PC-9 (cell line): ENCODE measurements around the gene PRPF40A. TPM values are rescaled to one million over a fixed set of nuclear protein-coding genes. Genes with fewer than 3 reads are reported as not detected.
"Not testable (repeated sequence)": the region's sequence is repeated elsewhere in the genome, so short reads cannot be mapped to it uniquely, and the experiment has no call there.

Experiments used
- BruUV-seq: library from RNA; stranded (reverse); fragments of 400-500 nt; replicated peaks from 2 replicates; lab custom pipeline; 2021; lab: Mats Ljungman, UMichigan
- CTCF ChIA-PET: fragments of 300-600 bp; sonication (Branson Sonifier 250); formaldehyde crosslinking; loops from one replicate; lab custom pipeline; 2022; ENCODE audit warnings: antibody characterized with exemption; lab: Charles Lee
- POLR2A ChIA-PET: fragments of 300-600 bp; sonication (Branson Sonifier 250); formaldehyde crosslinking; loops from one replicate; lab custom pipeline; 2022; ENCODE audit warnings: antibody characterized with exemption; ENCODE audit not compliant: unreplicated experiment; lab: Charles Lee
- DNase-seq, 2 experiments: peaks; one replicate each; pipeline versions ENCODE4 v3.0.0 to v3.0.0-alpha.2; 2015 to 2022; ENCODE audit warnings: mixed read lengths in 1 of 2
- H2AFZ ChIP-seq: fragments of 200-600 bp; sonication (generic); 2 replicates; pipeline ENCODE4 v1.8.1; 2017; ENCODE audit warnings: antibody characterized with exemption
- H3F3A ChIP-seq: fragments of 200-600 bp; sonication (generic); 2 replicates; pipeline ENCODE4 v1.8.1; 2017; ENCODE audit warnings: antibody characterized with exemption, mild to moderate bottlenecking, low read depth; ENCODE audit not compliant: insufficient read depth
- H3K27ac ChIP-seq: fragments of 200-600 bp; sonication (generic); 2 replicates; pipeline ENCODE4 v1.6.1; 2016; ENCODE audit warnings: mixed run types
- H3K27me3 ChIP-seq: fragments of 200-600 bp; sonication (generic); 2 replicates; pipeline ENCODE4 v1.6.1; 2016; ENCODE audit warnings: low read depth, mixed run types; ENCODE audit not compliant: insufficient read depth
- H3K36me3 ChIP-seq: fragments of 200-600 bp; sonication (generic); 2 replicates; pipeline ENCODE4 v1.6.1; 2016; ENCODE audit warnings: low read depth, mixed run types
- H3K4me1 ChIP-seq: fragments of 200-600 bp; sonication (generic); replicated peaks from 2 replicates; pipeline ENCODE4 v1.6.1; 2016; ENCODE audit warnings: mixed run types; ENCODE audit not compliant: insufficient read depth
- H3K4me2 ChIP-seq: fragments of 200-600 bp; sonication (generic); 2 replicates; pipeline ENCODE4 v1.6.1; 2017; ENCODE audit warnings: mixed run types
- H3K4me3 ChIP-seq: fragments of 200-600 bp; sonication (generic); 2 replicates; pipeline ENCODE4 v1.6.1; 2016; ENCODE audit warnings: mixed run types
- H3K79me2 ChIP-seq: fragments of 200-600 bp; sonication (generic); 2 replicates; pipeline ENCODE4 v1.6.1; 2017; ENCODE audit warnings: low read depth, mixed run types
- H3K9me2 ChIP-seq: fragments of 200-600 bp; sonication (generic); 2 replicates; pipeline ENCODE4 v1.8.1; 2017; ENCODE audit warnings: mild to moderate bottlenecking; ENCODE audit not compliant: insufficient read depth
- H3K9me3 ChIP-seq: fragments of 200-600 bp; sonication (generic); 2 replicates; pipeline ENCODE4 v1.8.1; 2016; ENCODE audit warnings: low read depth; ENCODE audit not compliant: insufficient read depth
- H4K20me1 ChIP-seq: fragments of 200-600 bp; sonication (generic); 2 replicates; pipeline ENCODE4 v1.8.1; 2017; ENCODE audit not compliant: insufficient read depth
- CTCF ChIP-seq: fragments of 200-600 bp; sonication (generic); conservative IDR thresholded peaks from 2 replicates; pipeline ENCODE4 v1.6.1; 2017; ENCODE audit warnings: mixed run types, antibody characterized with exemption, mild to moderate bottlenecking, moderate library complexity
- EZH2 ChIP-seq: fragments of 200-600 bp; sonication (generic); IDR thresholded peaks from 2 replicates; pipeline ENCODE4 v1.8.0; 2017; ENCODE audit warnings: antibody characterized with exemption, low read depth
- intact Hi-C: fragments of 100-400 bp; cut with micrococcal nuclease; formaldehyde crosslinking; loops from one replicate; pipeline ENCODE4 v1.10.0; 2022; ENCODE audit not compliant: unreplicated experiment
- total RNA-seq: library from RNA; stranded (reverse); gene quantifications from 2 replicates; pipeline ENCODE4 v1.2.3, GENCODE V29; 2021

PRPF40A gene
- total RNA-seq, 1 experiment from 2014 or later, result 94.1 TPM

- CTCF ChIA-PET, result interaction anchor here (0.6 kb wide), 2 partner anchors 645 to 995 kb away, joined by 6 to 10 read pairs; no protein-coding TSS in a partner anchor
These were observed 25.7 kb upstream of the PRPF40A start for GRCh38 chr2:152743002-152743401.

GRCh38 chr2:152740743-152741328 lies 23.6 kb upstream of the PRPF40A start:
- Histone ChIP-seq H3K4me3 (no peak overlapping the region), H3K9me3 (no peaks in the 10 kb centered on the region), H3K36me3 (0 out of 2 replicates have a peak, but pooled peaks cover 5% of the 10 kb centered on the region), H2AFZ (no peak overlapping the region), H3K9me2 (no peaks in the 10 kb centered on the region), H4K20me1 (peaks cover 7% of the 10 kb centered on the region), H3K27me3 (no peaks in the 10 kb centered on the region), H3K79me2 (no peaks in the 10 kb centered on the region), H3K4me2 (no peak overlapping the region), H3K4me1 (no peaks in the 10 kb centered on the region), H3F3A (peaks cover 10% of the 10 kb centered on the region; the same call in 1 of the 2 replicates), H3K27ac (no peak overlapping the region)
- no TSS peak for BruUV-seq
- POLR2A ChIA-PET, result no interaction called here
- intact Hi-C loops, result loop anchor here (10.0 kb wide), 1 partner anchor 1634 kb away; no protein-coding TSS in a partner anchor
- CTCF ChIA-PET, result no interaction called here
- DNase-seq, result peak in 1 of 2 experiments; percentile 62
- TF ChIP-seq CTCF (peak; percentile 90), EZH2 (no peak)

More at GRCh38 chr2:152743002-152743401, 25.7 kb upstream of the PRPF40A start:
- BruUV-seq, result no TSS peak
- H3K27me3 ChIP-seq, result no peaks in the 10 kb centered on the region
- H3K9me2 ChIP-seq, result no peaks in the 10 kb centered on the region
- no peak overlapping the region for H3K4me2 ChIP-seq
- intact Hi-C loops, result loop anchor here (2.0 to 10.0 kb wide), 3 partner anchors 566 to 1632 kb away; no protein-coding TSS in a partner anchor
- no peak for DNase-seq
- H3K4me3 ChIP-seq, result no peak overlapping the region
- H3K27ac ChIP-seq, result no peak overlapping the region
- 0 out of 2 replicates have a peak, but pooled peaks cover 5% of the 10 kb centered on the region for H3K36me3 ChIP-seq
- H2AFZ ChIP-seq, result no peak overlapping the region
- no peaks in the 10 kb centered on the region; the same call in 1 of the 2 replicates for H3K9me3 ChIP-seq
- H4K20me1 ChIP-seq, result peaks cover 7% of the 10 kb centered on the region
- peaks cover 10% of the 10 kb centered on the region; the same call in 1 of the 2 replicates for H3F3A ChIP-seq
- H3K4me1 ChIP-seq, result no peaks in the 10 kb centered on the region
- POLR2A ChIA-PET, result no interaction called here
- TF ChIP-seq CTCF (peak; percentile 66), EZH2 (no peak)
- no peaks in the 10 kb centered on the region for H3K79me2 ChIP-seq

GRCh38 chr2:152739705-152740104 lies 22.4 kb upstream of the PRPF40A start:
- H3K4me1 ChIP-seq, H4K20me1 ChIP-seq, H3K4me3 ChIP-seq, H3K79me2 ChIP-seq, H3K27me3 ChIP-seq, BruUV-seq, H3K9me2 ChIP-seq, H3K9me3 ChIP-seq, H3K27ac ChIP-seq, CTCF ChIA-PET, DNase-seq, H3K4me2 ChIP-seq, H3K36me3 ChIP-seq, POLR2A ChIA-PET, H2AFZ ChIP-seq: not testable (repeated sequence)
- H3F3A ChIP-seq, result peaks cover 10% of the 10 kb centered on the region; the same call in 1 of the 2 replicates
- intact Hi-C loops, result loop anchor here (10.0 kb wide), 1 partner anchor 1635 kb away; no protein-coding TSS in a partner anchor
